H9 (cell line): ENCODE measurements around the gene SPRR2D. TPM values are rescaled to one million over a fixed set of nuclear protein-coding genes. Genes with fewer than 3 reads are reported as not detected.

Experiments used
- DNase-seq: peaks from one replicate; pipeline ENCODE4 v3.0.0-alpha.2; 2017
- H2AFZ ChIP-seq: one replicate; pipeline ENCODE4 v1.6.1; 2013; ENCODE audit warnings: mild to moderate bottlenecking, low read length, control low read depth, moderate library complexity
- H2AK5ac ChIP-seq: 2 replicates; pipeline ENCODE4 v1.6.1; 2013; ENCODE audit warnings: low read length, control low read depth, mixed read lengths; ENCODE audit not compliant: insufficient read length
- H2BK120ac ChIP-seq: one replicate; pipeline ENCODE4 v1.6.1; 2013; ENCODE audit warnings: low read depth, mild to moderate bottlenecking, low read length, control low read depth, inconsistent platforms; ENCODE audit not compliant: poor library complexity, severe bottlenecking
- H2BK12ac ChIP-seq: 2 replicates; pipeline ENCODE4 v1.6.1; 2013; ENCODE audit warnings: low read length, control low read depth, mixed read lengths, low read depth; ENCODE audit not compliant: insufficient read length
- H2BK15ac ChIP-seq: 2 replicates; pipeline ENCODE4 v1.6.1; 2013; ENCODE audit warnings: low read depth, low read length, control low read depth
- H2BK20ac ChIP-seq: one replicate; pipeline ENCODE4 v1.6.1; 2013; ENCODE audit warnings: low read depth, mild to moderate bottlenecking, low read length, control low read depth, inconsistent platforms; ENCODE audit not compliant: poor library complexity, severe bottlenecking
- H2BK5ac ChIP-seq: 2 replicates; pipeline ENCODE4 v1.6.1; 2013; ENCODE audit warnings: low read length, control low read depth, mixed read lengths; ENCODE audit not compliant: insufficient read length
- H3K14ac ChIP-seq: 2 replicates; pipeline ENCODE4 v1.6.1; 2013; ENCODE audit warnings: low read length, control low read depth; ENCODE audit not compliant: insufficient read depth
- H3K18ac ChIP-seq: 2 replicates; pipeline ENCODE4 v1.6.1; 2013; ENCODE audit warnings: low read depth, mild to moderate bottlenecking, mixed read lengths, low read length, control low read depth; ENCODE audit not compliant: insufficient read length
- H3K23ac ChIP-seq: 2 replicates; pipeline ENCODE4 v1.6.1; 2013; ENCODE audit warnings: low read length, control low read depth, mixed read lengths, low read depth; ENCODE audit not compliant: insufficient read length
- H3K23me2 ChIP-seq: 2 replicates; pipeline ENCODE4 v1.6.1; 2013; ENCODE audit warnings: low read depth, mild to moderate bottlenecking, mixed read lengths, low read length, control low read depth; ENCODE audit not compliant: insufficient read length, poor library complexity, severe bottlenecking
- H3K27ac ChIP-seq: 2 replicates; pipeline ENCODE4 v1.5.1; 2013; ENCODE audit warnings: low read length, control low read depth, mixed read lengths, low read depth; ENCODE audit not compliant: insufficient read length
- H3K27me3 ChIP-seq: 2 replicates; pipeline ENCODE4 v1.6.1; 2013; ENCODE audit warnings: low read length, control low read depth, inconsistent platforms; ENCODE audit not compliant: insufficient read depth
- H3K4ac ChIP-seq: 2 replicates; pipeline ENCODE4 v1.6.1; 2013; ENCODE audit warnings: low read depth, mild to moderate bottlenecking, control low read depth, inconsistent platforms, low read length, moderate library complexity
- H3K4me1 ChIP-seq: 2 replicates; pipeline ENCODE4 v1.6.1; 2013; ENCODE audit warnings: low read length, control low read depth, inconsistent platforms; ENCODE audit not compliant: insufficient read depth
- H3K4me2 ChIP-seq: 2 replicates; pipeline ENCODE4 v1.6.1; 2013; ENCODE audit warnings: low read length, control low read depth, mixed read lengths; ENCODE audit not compliant: insufficient read length, insufficient read depth
- H3K56ac ChIP-seq: 2 replicates; pipeline ENCODE4 v1.6.1; 2013; ENCODE audit warnings: low read depth, mild to moderate bottlenecking, mixed read lengths, low read length, control low read depth; ENCODE audit not compliant: insufficient read length
- H3K79me1 ChIP-seq: 2 replicates; pipeline ENCODE4 v1.6.1; 2013; ENCODE audit warnings: low read depth, mild to moderate bottlenecking, moderate library complexity, low read length, control low read depth, inconsistent platforms; ENCODE audit not compliant: insufficient read depth, poor library complexity, severe bottlenecking
- H3K79me2 ChIP-seq: 2 replicates; pipeline ENCODE4 v1.6.1; 2013; ENCODE audit warnings: low read length, control low read depth, inconsistent platforms; ENCODE audit not compliant: insufficient read depth
- H3K9ac ChIP-seq: 2 replicates; pipeline ENCODE4 v1.6.1; 2013; ENCODE audit warnings: low read length, control low read depth, mixed read lengths; ENCODE audit not compliant: insufficient read length; ENCODE audit errors: extremely low read depth
- H3K9me3 ChIP-seq: one replicate; pipeline ENCODE4 v1.6.1; 2013; ENCODE audit warnings: low read depth, low read length, inconsistent platforms; ENCODE audit not compliant: control insufficient read depth
- H3T11ph ChIP-seq: one replicate; pipeline ENCODE4 v1.6.1; 2013; ENCODE audit warnings: mild to moderate bottlenecking, low read length, control low read depth, inconsistent platforms
- H4K20me1 ChIP-seq: one replicate; pipeline ENCODE4 v1.6.1; 2013; ENCODE audit not compliant: control insufficient read depth, insufficient read length, insufficient read depth
- H4K5ac ChIP-seq: 2 replicates; pipeline ENCODE4 v1.6.1; 2013; ENCODE audit warnings: low read depth, mild to moderate bottlenecking, mixed read lengths, low read length, control low read depth; ENCODE audit not compliant: insufficient read length
- H4K8ac ChIP-seq: replicated peaks from 2 replicates; pipeline ENCODE4 v1.6.1; 2013; ENCODE audit warnings: low read length, control low read depth, mixed read lengths, low read depth; ENCODE audit not compliant: insufficient read length
- H4K91ac ChIP-seq: 2 replicates; pipeline ENCODE4 v1.6.1; 2013; ENCODE audit warnings: low read depth, mild to moderate bottlenecking, moderate library complexity, mixed read lengths, low read length, control low read depth; ENCODE audit not compliant: insufficient read length
- H3K27ac Mint-ChIP-seq, 3 experiments: 2 replicates in 2 of 3; 3 replicates in 1 of 3; pipeline ENCODE4 v1.8.0; 2020 to 2021; ENCODE audit warnings: mixed read lengths in 3 of 3, mild to moderate bottlenecking in 1 of 3, moderate library complexity in 1 of 3
- H3K27me3 Mint-ChIP-seq: 2 replicates; pipeline ENCODE4 v1.8.0; 2021; ENCODE audit warnings: low read depth, mild to moderate bottlenecking, moderate library complexity, mixed read lengths
- H3K36me3 Mint-ChIP-seq, 3 experiments: 2 replicates in 2 of 3; 3 replicates in 1 of 3; pipeline ENCODE4 v1.8.0; 2020 to 2021; ENCODE audit warnings: low read depth in 3 of 3, mixed read lengths in 3 of 3; ENCODE audit not compliant: insufficient read depth in 1 of 3
- H3K4me1 Mint-ChIP-seq, 2 experiments: 2 replicates each; pipeline ENCODE4 v1.8.0; 2020; ENCODE audit warnings: mixed read lengths in 2 of 2
- H3K4me3 Mint-ChIP-seq, 2 experiments: 2 replicates in 1 of 2; 3 replicates in 1 of 2; pipeline ENCODE4 v1.8.0; 2020 to 2021; ENCODE audit warnings: mild to moderate bottlenecking in 2 of 2, mixed read lengths in 2 of 2, moderate library complexity in 1 of 2
- H3K9me3 Mint-ChIP-seq, 2 experiments: 2 replicates in 1 of 2; 3 replicates in 1 of 2; pipeline ENCODE4 v1.8.0; 2020; ENCODE audit warnings: mild to moderate bottlenecking in 2 of 2, mixed read lengths in 2 of 2, moderate library complexity in 1 of 2
- CTCF ChIP-seq: fragments of 200-600 bp; sonication (generic); conservative IDR thresholded peaks from 3 replicates; pipeline ENCODE4 v1.8.0; 2021; ENCODE audit warnings: antibody characterized with exemption, mild to moderate bottlenecking
- WGBS: extraction: QIAGEN DNeasy Blood & Tissue Kit; methylation state at CpG from one replicate; pipeline ENCODE4 v1.1.7; 2013; ENCODE audit warnings: missing lambda C conversion rate, low lambda C conversion rate, mixed read lengths; ENCODE audit not compliant: insufficient read length; ENCODE audit errors: extremely low coverage; 5-methylcytosine and 5-hydroxymethylcytosine counted together
- total RNA-seq: library from RNA; stranded (reverse); gene quantifications from 2 replicates; pipeline ENCODE4 v1.2.1, GENCODE V29; 2021

SPRR2D gene
- total RNA-seq, 1 experiment from 2014 or later, result not detected

- Mint-ChIP-seq H3K9me3 (peaks cover 3 to 7% of the 10 kb centered on the region in 2 experiments; a peak in 4 of 5 replicates), H3K36me3 (no peaks in the 10 kb centered on the region), H3K4me1 (peaks cover 3 to 7% of the 10 kb centered on the region in 2 experiments), H3K4me3 (no peak overlapping the region), H3K27ac (no peak overlapping the region), H3K27me3 (no peaks in the 10 kb centered on the region; the same call in 1 of the 2 replicates)
- H3K27me3 ChIP-seq, result no peaks in the 10 kb centered on the region
- no peak overlapping the region for H2AFZ ChIP-seq
- no peak overlapping the region for H3K23ac ChIP-seq
- no peak overlapping the region for H3K9ac ChIP-seq
- no peak for TF ChIP-seq CTCF
- no peak overlapping the region for H2BK20ac ChIP-seq
- H3K79me2 ChIP-seq, result no peaks in the 10 kb centered on the region
- no peaks in the 10 kb centered on the region for H3K79me1 ChIP-seq
- no peak overlapping the region for H2BK15ac ChIP-seq
- no peak overlapping the region for H3K18ac ChIP-seq
- H4K91ac ChIP-seq, result no peak overlapping the region
- H3K4me1 ChIP-seq, result no peaks in the 10 kb centered on the region
- no CpG with 5 or more reads among the region's 1 CpG for whole genome bisulfite sequencing
- H4K20me1 ChIP-seq, result no peaks in the 10 kb centered on the region
- no peak overlapping the region for H3T11ph ChIP-seq
- no peak overlapping the region for H3K14ac ChIP-seq
- no peak overlapping the region for H3K27ac ChIP-seq
- no peak overlapping the region for H2BK5ac ChIP-seq
- no peaks in the 10 kb centered on the region for H3K23me2 ChIP-seq
- no peak for DNase-seq
- no peak overlapping the region for H4K8ac ChIP-seq
- H2BK12ac ChIP-seq, result no peak overlapping the region
- H3K9me3 ChIP-seq, result no peaks in the 10 kb centered on the region
- H3K56ac ChIP-seq, result no peak overlapping the region
- no peak overlapping the region for H3K4ac ChIP-seq
- no peak overlapping the region for H2BK120ac ChIP-seq
- no peak overlapping the region for H2AK5ac ChIP-seq
- no peak overlapping the region for H4K5ac ChIP-seq
- no peak overlapping the region for H3K4me2 ChIP-seq
These were observed 46.7 kb upstream of the SPRR2D start for GRCh38 chr1:153087652-153088051.
